Measurements from ENCODE around the gene PTPN14.

Gene PTPN14

GRCh38 chr1:214545293-214545692, 6.1 kb downstream of the PTPN14 start:
- no peaks in the 10 kb centered on the region for H3K27me3 ChIP-seq (ENCODE audit: insufficient read depth, low read length, poor library complexity)

GRCh38 chr1:214544791-214545190, 6.6 kb downstream of the PTPN14 start:
- Histone ChIP-seq H2AFZ (ENCODE audit: low read depth, low read length) (no peak overlapping the region), H4K20me1 (ENCODE audit: insufficient read depth, low read length) (no peaks in the 10 kb centered on the region), H3K36me3 (ENCODE audit: insufficient read depth, low read length) (no peaks in the 10 kb centered on the region), H3K27ac (ENCODE audit: low read length) (no peak overlapping the region), H3K27me3 (ENCODE audit: insufficient read depth, low read length, poor library complexity) (no peaks in the 10 kb centered on the region), H3K4me1 (ENCODE audit: insufficient read depth, low read length) (peaks cover 33% of the 10 kb centered on the region), H3K79me2 (ENCODE audit: insufficient read depth, low read length) (peaks cover 7% of the 10 kb centered on the region; the same call in 1 of the 2 replicates), H3K9me3 (ENCODE audit: insufficient read depth, low read length, severe bottlenecking) (no peaks in the 10 kb centered on the region), H3K9ac (ENCODE audit: low read depth, low read length) (no peak overlapping the region), H3K4me2 (ENCODE audit: insufficient read depth, low read length) (no peak overlapping the region), H3K4me3 (ENCODE audit: low read depth in 1 of 2, low read length in 2 of 2) (no peak overlapping the region)
- DNase-seq (peak; percentile 16), ATAC-seq (ENCODE audit: insufficient read depth, low read depth) (peak; percentile 81)
- TF ChIP-seq, protein P1, sequence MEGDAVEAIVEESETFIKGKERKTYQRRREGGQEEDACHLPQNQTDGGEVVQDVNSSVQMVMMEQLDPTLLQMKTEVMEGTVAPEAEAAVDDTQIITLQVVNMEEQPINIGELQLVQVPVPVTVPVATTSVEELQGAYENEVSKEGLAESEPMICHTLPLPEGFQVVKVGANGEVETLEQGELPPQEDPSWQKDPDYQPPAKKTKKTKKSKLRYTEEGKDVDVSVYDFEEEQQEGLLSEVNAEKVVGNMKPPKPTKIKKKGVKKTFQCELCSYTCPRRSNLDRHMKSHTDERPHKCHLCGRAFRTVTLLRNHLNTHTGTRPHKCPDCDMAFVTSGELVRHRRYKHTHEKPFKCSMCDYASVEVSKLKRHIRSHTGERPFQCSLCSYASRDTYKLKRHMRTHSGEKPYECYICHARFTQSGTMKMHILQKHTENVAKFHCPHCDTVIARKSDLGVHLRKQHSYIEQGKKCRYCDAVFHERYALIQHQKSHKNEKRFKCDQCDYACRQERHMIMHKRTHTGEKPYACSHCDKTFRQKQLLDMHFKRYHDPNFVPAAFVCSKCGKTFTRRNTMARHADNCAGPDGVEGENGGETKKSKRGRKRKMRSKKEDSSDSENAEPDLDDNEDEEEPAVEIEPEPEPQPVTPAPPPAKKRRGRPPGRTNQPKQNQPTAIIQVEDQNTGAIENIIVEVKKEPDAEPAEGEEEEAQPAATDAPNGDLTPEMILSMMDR (IDR thresholded peaks at IDR 0.05; ENCODE audit: borderline replicate concordance, extremely low read depth, low read length, poor library complexity, severe bottlenecking): no peak
- TF ChIP-seq EZH2 (IDR thresholded peaks at IDR 0.05; ENCODE audit: borderline replicate concordance, low read depth, low read length, severe bottlenecking): no peak

More at GRCh38 chr1:214545293-214545692, 6.1 kb downstream of the PTPN14 start:
- H3K27ac ChIP-seq (ENCODE audit: low read length): no peak overlapping the region
- H3K79me2 ChIP-seq (ENCODE audit: insufficient read depth, low read length): peaks cover 7% of the 10 kb centered on the region; the same call in 1 of the 2 replicates
- no peak overlapping the region for H2AFZ ChIP-seq (ENCODE audit: low read depth, low read length)
- H3K4me2 ChIP-seq (ENCODE audit: insufficient read depth, low read length): no peak overlapping the region
- ATAC-seq (ENCODE audit: insufficient read depth, low read depth) (no peak), DNase-seq (no peak)
- H3K9ac ChIP-seq (ENCODE audit: low read depth, low read length): no peak overlapping the region
- no peaks in the 10 kb centered on the region for H3K9me3 ChIP-seq (ENCODE audit: insufficient read depth, low read length, severe bottlenecking)
- TF ChIP-seq EZH2 (IDR thresholded peaks at IDR 0.05; ENCODE audit: borderline replicate concordance, low read depth, low read length, severe bottlenecking): no peak
- TF ChIP-seq, protein P1 (IDR thresholded peaks at IDR 0.05; ENCODE audit: borderline replicate concordance, extremely low read depth, low read length, poor library complexity, severe bottlenecking): no peak
- no peak overlapping the region for H3K4me3 ChIP-seq (ENCODE audit: low read depth in 1 of 2, low read length in 2 of 2)
- no peaks in the 10 kb centered on the region for H3K36me3 ChIP-seq (ENCODE audit: insufficient read depth, low read length)
- H4K20me1 ChIP-seq (ENCODE audit: insufficient read depth, low read length): no peaks in the 10 kb centered on the region; the same call in 1 of the 2 replicates
- H3K4me1 ChIP-seq (ENCODE audit: insufficient read depth, low read length): peaks cover 38% of the 10 kb centered on the region

DNA sequence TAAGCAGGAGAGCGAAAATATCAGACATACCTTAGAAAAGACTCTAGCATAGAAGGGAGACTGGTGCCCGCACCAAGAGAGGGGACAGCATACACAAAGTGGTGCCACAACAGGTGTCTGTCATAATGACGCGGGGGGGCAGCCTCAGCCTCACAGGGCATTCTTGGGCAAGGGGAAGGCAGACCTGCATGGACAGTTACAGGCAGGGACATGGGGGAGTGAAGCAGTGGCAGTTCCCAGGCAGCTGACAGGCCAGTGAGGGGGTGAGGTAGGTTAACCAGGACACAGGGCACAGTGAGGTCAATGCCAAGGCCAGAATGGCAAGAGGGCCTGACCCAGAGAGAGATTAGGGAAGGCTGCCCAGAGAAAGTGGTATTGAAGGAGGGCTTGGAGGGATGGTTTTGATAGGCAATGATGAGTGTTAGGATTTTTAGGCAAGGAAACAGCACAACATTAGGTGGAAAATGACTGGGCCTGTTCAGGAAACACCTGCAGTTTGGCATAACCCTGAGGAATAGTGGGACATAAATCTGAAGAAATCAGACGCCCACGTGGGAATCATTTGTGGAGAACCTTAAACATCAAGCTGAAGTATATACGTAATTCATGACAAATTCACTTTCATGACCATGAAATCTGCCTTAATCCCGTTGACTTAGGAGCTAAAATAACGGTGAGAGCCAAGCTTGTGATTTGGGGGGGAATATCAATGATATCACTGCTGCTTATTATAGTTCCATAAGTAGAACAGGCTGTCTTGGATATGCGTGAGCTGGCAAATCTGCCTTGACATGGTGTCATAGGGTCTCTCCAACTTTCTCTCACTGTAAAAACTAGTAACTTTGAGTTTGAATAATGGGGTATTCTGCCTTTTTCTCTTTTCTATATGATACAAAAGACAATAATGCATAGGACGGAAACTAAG, 8.9 kb downstream of the PTPN14 start:
- peaks cover 17% of the 10 kb centered on the region for H3K4me1 ChIP-seq (ENCODE audit: insufficient read depth, low read length)
- no peaks in the 10 kb centered on the region for H3K27me3 ChIP-seq (ENCODE audit: insufficient read depth, low read length, poor library complexity)
- H3K4me2 ChIP-seq (ENCODE audit: insufficient read depth, low read length): no peak overlapping the region
- TF ChIP-seq, protein P1 (IDR thresholded peaks at IDR 0.05; ENCODE audit: borderline replicate concordance, extremely low read depth, low read length, poor library complexity, severe bottlenecking): no peak
- TF ChIP-seq EZH2 (IDR thresholded peaks at IDR 0.05; ENCODE audit: borderline replicate concordance, low read depth, low read length, severe bottlenecking): no peak
- no peaks in the 10 kb centered on the region for H4K20me1 ChIP-seq (ENCODE audit: insufficient read depth, low read length)
- H3K4me3 ChIP-seq (ENCODE audit: low read depth in 1 of 2, low read length in 2 of 2): no peak overlapping the region
- H3K36me3 ChIP-seq (ENCODE audit: insufficient read depth, low read length): no peaks in the 10 kb centered on the region
- DNase-seq (no peak), ATAC-seq (ENCODE audit: insufficient read depth, low read depth) (no peak)
- no peak overlapping the region for H3K27ac ChIP-seq (ENCODE audit: low read length)
- no peak overlapping the region for H3K9ac ChIP-seq (ENCODE audit: low read depth, low read length)
- no peaks in the 10 kb centered on the region for H3K9me3 ChIP-seq (ENCODE audit: insufficient read depth, low read length, severe bottlenecking)
- no peak overlapping the region for H2AFZ ChIP-seq (ENCODE audit: low read depth, low read length)
- peaks cover 7% of the 10 kb centered on the region; the same call in 1 of the 2 replicates for H3K79me2 ChIP-seq (ENCODE audit: insufficient read depth, low read length)
